ENCODE data around the gene SEC23B.

The SEC23B gene

DNA sequence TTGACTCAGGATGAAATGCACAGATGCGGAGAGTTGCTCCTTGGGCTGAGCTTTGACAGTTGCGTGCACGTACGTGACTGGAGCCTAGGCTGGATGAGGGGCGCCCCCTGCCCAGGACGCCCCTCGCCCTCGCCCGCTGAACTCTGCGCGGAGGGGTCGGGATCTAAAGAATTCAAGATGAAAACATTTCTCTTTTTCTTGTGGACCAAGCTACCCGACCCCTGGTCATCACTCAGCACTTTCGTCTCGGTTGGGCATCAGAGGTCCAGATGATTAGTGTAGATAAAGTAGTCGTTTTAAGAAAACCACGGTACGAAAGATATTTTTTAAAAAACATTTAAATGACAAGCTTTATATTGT lies 80.8 kb downstream of the SEC23B start:
- Mint-ChIP-seq H3K4me3 (peak overlapping the region; percentile 87), H3K27ac (peak overlapping the region; percentile 88), H3K36me3 (ENCODE audit: low read depth) (peaks cover 13% of the 10 kb centered on the region), H3K4me1 (ENCODE audit: low read depth) (peaks cover 30% of the 10 kb centered on the region), H3K9me3 (no peaks in the 10 kb centered on the region), H3K27me3 (peaks cover 11% of the 10 kb centered on the region)
- no peak for DNase-seq

DNA sequence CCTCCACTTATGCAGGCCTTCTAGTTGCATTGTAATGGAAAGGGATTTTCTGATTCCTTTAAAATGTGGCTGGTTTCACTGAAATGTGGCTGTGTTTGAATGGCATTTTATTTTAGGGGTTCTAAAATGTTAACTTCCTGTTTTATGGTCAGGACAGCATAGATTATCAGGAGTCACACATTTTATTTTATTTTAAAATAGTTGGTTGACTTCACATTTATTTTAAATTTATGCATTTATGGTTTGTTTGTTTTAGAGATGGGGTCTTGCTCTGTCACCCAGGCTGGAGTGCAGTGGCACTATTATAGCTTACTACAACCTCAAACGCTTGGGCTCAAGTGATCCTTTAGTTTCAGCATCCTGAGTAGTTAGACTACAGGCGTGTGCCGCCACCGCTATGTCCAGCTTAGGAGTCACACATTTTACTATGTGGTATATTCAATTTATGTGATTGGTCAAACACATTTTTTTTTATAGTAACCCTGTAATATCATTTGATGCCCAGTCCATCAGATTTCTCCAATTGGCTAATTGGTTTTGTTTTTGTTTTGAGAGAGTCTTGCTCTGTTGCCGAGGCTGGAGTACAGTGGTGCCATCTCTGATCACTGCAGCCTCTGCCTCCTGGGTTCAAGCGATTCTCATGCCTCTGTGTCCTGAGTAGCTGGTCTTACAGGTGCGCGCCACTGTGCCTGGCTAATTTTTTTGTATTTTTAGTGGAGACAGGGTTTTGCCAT lies 82.4 kb downstream of the SEC23B start:
- Mint-ChIP-seq H3K27me3 (peaks cover 2% of the 10 kb centered on the region), H3K36me3 (ENCODE audit: low read depth) (peaks cover 21% of the 10 kb centered on the region), H3K27ac (peak overlapping the region; percentile 48), H3K9me3 (no peaks in the 10 kb centered on the region), H3K4me1 (ENCODE audit: low read depth) (peaks cover 30% of the 10 kb centered on the region), H3K4me3 (peak overlapping the region; percentile 87)
- no peak for DNase-seq

DNA sequence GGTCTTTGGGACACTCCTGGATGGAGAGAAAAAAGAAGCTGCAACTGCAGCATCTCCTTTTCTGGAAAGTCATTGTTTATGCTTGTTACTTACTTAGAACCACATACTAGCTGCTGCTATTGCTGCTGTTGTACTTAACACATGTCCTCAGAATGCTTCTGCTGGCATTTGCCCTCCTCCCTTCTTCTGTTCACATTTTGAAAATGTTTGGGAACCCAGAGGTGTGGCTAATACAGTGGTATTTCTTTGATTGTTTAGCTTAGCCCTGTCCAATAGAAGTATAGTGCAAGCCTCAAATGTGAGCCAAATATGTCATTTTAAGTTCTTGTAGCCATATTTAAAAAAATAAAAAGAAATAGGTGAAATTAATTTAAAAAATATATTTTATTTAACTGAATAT lies 88.5 kb downstream of the SEC23B start:
- no peak for DNase-seq
- H3K4me1 Mint-ChIP-seq (ENCODE audit: low read depth), result peaks cover 2% of the 10 kb centered on the region
- H3K36me3 Mint-ChIP-seq (ENCODE audit: low read depth), result peaks cover 61% of the 10 kb centered on the region
- no peak overlapping the region for H3K27ac Mint-ChIP-seq
- H3K9me3 Mint-ChIP-seq, result no peaks in the 10 kb centered on the region
- no peak overlapping the region for H3K4me3 Mint-ChIP-seq
- H3K27me3 Mint-ChIP-seq, result no peaks in the 10 kb centered on the region

DNA sequence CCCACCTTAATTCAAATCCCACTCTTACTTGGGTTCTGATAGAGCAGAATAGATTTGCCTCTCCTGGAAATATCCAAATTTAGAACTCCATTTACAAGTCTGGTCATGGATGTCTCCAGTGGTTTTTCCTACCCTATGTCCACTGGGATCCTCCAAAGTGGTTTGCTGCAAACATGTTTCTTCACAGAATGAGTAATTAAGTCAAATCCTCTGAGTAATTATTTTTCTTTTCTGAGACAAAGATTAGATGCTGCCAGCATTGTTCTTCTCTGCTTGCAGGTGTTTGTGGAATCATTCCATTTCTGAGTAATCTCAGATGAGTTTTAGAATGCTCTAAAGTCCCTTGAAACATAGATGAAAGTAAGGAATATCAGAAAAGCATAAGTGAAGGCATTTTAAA lies 102.0 kb downstream of the SEC23B start:
- Mint-ChIP-seq H3K4me3 (no peak overlapping the region), H3K27ac (no peak overlapping the region), H3K27me3 (no peaks in the 10 kb centered on the region), H3K36me3 (ENCODE audit: low read depth) (peaks cover 41% of the 10 kb centered on the region), H3K4me1 (ENCODE audit: low read depth) (peaks cover 16% of the 10 kb centered on the region), H3K9me3 (no peaks in the 10 kb centered on the region)
- no peak for DNase-seq

Measured in activated T-cell treated with anti-CD3 and anti-CD28 coated beads, Interleukin-2, amount 50 U/mL, for 24 hours (primary cell).